ENCODE results near the gene CELSR2.
A peak's percentile ranks its signal among the peaks of the same experiment; 100 is the strongest.

CELSR2 gene, protein sequence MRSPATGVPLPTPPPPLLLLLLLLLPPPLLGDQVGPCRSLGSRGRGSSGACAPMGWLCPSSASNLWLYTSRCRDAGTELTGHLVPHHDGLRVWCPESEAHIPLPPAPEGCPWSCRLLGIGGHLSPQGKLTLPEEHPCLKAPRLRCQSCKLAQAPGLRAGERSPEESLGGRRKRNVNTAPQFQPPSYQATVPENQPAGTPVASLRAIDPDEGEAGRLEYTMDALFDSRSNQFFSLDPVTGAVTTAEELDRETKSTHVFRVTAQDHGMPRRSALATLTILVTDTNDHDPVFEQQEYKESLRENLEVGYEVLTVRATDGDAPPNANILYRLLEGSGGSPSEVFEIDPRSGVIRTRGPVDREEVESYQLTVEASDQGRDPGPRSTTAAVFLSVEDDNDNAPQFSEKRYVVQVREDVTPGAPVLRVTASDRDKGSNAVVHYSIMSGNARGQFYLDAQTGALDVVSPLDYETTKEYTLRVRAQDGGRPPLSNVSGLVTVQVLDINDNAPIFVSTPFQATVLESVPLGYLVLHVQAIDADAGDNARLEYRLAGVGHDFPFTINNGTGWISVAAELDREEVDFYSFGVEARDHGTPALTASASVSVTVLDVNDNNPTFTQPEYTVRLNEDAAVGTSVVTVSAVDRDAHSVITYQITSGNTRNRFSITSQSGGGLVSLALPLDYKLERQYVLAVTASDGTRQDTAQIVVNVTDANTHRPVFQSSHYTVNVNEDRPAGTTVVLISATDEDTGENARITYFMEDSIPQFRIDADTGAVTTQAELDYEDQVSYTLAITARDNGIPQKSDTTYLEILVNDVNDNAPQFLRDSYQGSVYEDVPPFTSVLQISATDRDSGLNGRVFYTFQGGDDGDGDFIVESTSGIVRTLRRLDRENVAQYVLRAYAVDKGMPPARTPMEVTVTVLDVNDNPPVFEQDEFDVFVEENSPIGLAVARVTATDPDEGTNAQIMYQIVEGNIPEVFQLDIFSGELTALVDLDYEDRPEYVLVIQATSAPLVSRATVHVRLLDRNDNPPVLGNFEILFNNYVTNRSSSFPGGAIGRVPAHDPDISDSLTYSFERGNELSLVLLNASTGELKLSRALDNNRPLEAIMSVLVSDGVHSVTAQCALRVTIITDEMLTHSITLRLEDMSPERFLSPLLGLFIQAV (N-terminal part only)

DNA sequence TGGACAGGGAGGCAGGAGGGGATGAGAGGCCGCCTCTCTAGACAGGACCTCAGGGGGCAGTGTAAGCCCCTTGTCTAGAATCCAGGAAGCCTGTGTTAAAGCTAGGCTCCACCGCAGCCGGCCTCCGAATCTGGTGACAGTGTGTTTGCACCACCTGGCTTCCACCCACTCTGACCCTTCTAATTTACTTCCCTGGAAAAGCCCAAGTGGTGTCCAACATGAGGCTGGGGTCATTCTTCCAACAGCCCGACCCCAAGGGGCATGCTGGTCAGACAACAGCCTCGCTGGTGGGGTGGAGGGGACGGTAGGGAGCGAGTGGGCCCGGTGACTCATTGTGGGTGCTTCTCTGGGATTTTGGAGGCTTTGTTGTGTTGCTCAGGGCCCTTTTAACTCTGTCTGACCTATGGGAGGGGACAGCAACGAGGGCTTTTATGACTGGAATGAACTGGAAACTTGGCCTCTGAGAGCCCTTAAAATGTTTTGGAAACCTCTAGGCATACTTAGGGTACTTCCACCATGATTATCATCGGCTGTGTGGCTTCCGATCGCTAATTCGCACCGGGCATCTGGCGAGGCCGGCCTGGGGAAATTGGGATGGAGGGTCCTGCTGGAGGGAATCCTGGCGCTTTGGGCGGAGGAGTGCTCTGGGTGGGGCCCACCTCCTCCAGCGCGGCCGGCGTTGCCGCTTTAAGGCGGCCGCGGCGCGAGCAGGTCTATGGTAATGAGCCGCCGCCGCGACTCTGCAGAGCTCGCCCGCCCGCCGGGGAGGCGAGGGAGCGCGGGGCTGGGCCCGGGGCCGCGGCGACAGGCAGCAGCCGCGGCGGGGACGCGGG is at the start of gene CELSR2:
TSS of gene CELSR2 (plus strand) at position 743 of the 833 bp plus-strand sequence. CDS start 541 bp downstream, outside the sequence.
- DNase-seq (ENCODE audit: low read depth in 1 of 2, low spot score in 1 of 2) = peak; percentile 78 to 87
- in situ Hi-C loops (cut with HindIII; ENCODE audit: low pct_unique_long_range_greater_than_20kb, low sequenced_read_pairs) = no loop called here
- TF ChIP-seq JUND (IDR thresholded peaks at IDR 0.05; ENCODE audit: low read depth) = no peak

GRCh38 chr1:109199710-109200109 is 49.6 kb upstream of the CELSR2 start:
- no peak for TF ChIP-seq JUND (IDR thresholded peaks at IDR 0.05; ENCODE audit: low read depth)
- in situ Hi-C loops (cut with HindIII; ENCODE audit: low pct_unique_long_range_greater_than_20kb, low sequenced_read_pairs) = no loop called here
- no peak for DNase-seq (ENCODE audit: low read depth in 1 of 2, low spot score in 1 of 2)

- peak; percentile 23 to 41 for DNase-seq (ENCODE audit: low read depth in 1 of 2, low spot score in 1 of 2)
- no peak for TF ChIP-seq JUND (IDR thresholded peaks at IDR 0.05; ENCODE audit: low read depth)
- in situ Hi-C loops (cut with HindIII; ENCODE audit: low pct_unique_long_range_greater_than_20kb, low sequenced_read_pairs) = no loop called here
Observed at GRCh38 chr1:109201123-109201703, 48.1 kb upstream of the CELSR2 start.

DNA sequence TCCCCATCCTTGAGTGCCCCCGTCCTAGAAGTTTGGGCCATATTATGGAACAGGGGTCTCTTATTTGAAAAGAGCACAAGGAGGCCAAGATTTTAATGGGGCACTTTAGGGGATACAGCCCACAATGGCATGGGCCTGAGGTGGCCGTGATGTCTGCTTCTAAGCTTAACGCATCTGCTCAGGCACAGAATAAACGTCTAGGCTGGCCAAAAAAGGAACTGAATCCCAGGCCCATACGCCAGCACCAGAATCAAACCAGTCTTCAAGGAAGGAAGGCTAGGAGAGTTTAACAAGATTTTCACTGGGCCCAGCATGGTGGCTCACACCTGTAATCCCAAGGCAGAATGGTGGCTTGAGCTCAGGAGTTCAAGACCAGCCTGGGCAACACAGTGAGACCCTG is 44.9 kb upstream of the CELSR2 start:
- no peak for DNase-seq (ENCODE audit: low read depth in 1 of 2, low spot score in 1 of 2)
- in situ Hi-C loops (cut with HindIII; ENCODE audit: low pct_unique_long_range_greater_than_20kb, low sequenced_read_pairs) = no loop called here
- no peak for TF ChIP-seq JUND (IDR thresholded peaks at IDR 0.05; ENCODE audit: low read depth)

DNA sequence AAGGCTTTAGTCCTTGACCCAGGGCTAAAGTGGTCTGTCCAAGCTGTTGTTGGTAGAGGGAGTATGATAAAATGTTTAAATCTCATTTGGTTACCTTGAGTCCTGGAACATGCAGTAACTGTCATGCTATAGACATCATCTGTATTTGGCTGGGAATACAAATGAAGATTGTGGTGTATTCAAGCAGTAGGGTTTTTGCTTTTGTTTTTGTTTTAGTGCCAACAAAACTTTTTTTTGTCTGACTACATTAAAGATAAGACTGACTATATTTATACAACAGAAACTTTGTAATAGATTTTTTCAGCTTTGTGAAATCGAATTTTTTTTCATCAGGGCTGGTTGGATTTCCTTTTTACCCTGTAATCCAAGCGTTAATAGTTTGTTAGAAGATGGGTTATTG is 43.0 kb upstream of the CELSR2 start:
- DNase-seq (ENCODE audit: low read depth in 1 of 2, low spot score in 1 of 2) = no peak
- in situ Hi-C loops (cut with HindIII; ENCODE audit: low pct_unique_long_range_greater_than_20kb, low sequenced_read_pairs) = no loop called here
- no peak for TF ChIP-seq JUND (IDR thresholded peaks at IDR 0.05; ENCODE audit: low read depth)

GRCh38 chr1:109207467-109208103 is 41.8 kb upstream of the CELSR2 start:
- in situ Hi-C loops (cut with HindIII; ENCODE audit: low pct_unique_long_range_greater_than_20kb, low sequenced_read_pairs) = no loop called here
- no peak for DNase-seq (ENCODE audit: low read depth in 1 of 2, low spot score in 1 of 2)
- TF ChIP-seq JUND (IDR thresholded peaks at IDR 0.05; ENCODE audit: low read depth) = no peak

DNA sequence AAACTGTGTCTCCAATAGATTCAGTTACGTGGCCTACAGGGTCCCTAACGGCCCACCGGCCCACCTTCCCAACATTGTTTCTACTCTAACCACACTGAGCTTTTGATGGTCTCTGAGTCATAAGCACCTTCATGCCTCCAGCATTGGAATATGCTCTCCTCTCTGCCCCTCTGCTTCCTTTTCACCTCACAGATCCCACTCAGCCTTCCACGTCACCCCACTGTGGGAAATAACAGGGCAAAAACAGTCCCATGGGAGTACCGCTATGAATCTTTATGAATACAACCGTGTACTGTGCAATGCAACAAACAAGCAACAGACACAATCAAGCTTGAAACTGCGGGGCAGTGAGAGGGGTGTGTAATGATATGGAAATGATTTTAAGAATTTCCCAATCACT is 40.9 kb upstream of the CELSR2 start:
- no peak for DNase-seq (ENCODE audit: low read depth in 1 of 2, low spot score in 1 of 2)
- in situ Hi-C loops (cut with HindIII; ENCODE audit: low pct_unique_long_range_greater_than_20kb, low sequenced_read_pairs) = no loop called here
- no peak for TF ChIP-seq JUND (IDR thresholded peaks at IDR 0.05; ENCODE audit: low read depth)

GRCh38 chr1:109208836-109209463 is 40.4 kb upstream of the CELSR2 start:
- no peak for TF ChIP-seq JUND (IDR thresholded peaks at IDR 0.05; ENCODE audit: low read depth)
- no peak for DNase-seq (ENCODE audit: low read depth in 1 of 2, low spot score in 1 of 2)
- in situ Hi-C loops (cut with HindIII; ENCODE audit: low pct_unique_long_range_greater_than_20kb, low sequenced_read_pairs) = no loop called here

GRCh38 chr1:109210058-109210457 is 39.3 kb upstream of the CELSR2 start:
- in situ Hi-C loops (cut with HindIII; ENCODE audit: low pct_unique_long_range_greater_than_20kb, low sequenced_read_pairs) = no loop called here
- TF ChIP-seq JUND (IDR thresholded peaks at IDR 0.05; ENCODE audit: low read depth) = no peak
- no peak for DNase-seq (ENCODE audit: low read depth in 1 of 2, low spot score in 1 of 2)

DNA sequence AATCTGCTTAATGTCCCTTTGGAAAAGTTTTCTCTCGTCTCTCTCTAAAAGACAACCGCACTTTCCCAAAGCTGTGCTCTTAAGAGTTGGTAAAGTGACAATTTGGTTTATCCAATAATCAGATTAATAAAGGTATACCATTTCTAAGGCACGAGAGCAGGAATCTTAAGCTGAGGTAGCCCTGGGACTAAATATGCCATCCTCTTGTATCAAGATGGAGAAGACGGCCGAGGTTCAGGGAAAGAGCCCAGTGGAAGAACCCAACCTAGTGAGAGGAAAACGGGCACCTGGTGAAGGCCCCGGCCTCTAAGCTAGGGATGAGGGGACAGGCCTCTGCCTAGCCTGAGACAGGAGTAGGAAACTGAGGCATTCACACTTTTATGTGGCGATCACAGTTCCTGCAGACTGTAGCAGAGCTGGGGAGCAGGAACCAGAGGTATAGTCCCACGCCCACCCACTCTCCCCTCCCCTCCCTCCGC is 36.0 kb upstream of the CELSR2 start:
- in situ Hi-C loops (cut with HindIII; ENCODE audit: low pct_unique_long_range_greater_than_20kb, low sequenced_read_pairs) = no loop called here
- no peak for TF ChIP-seq JUND (IDR thresholded peaks at IDR 0.05; ENCODE audit: low read depth)
- no peak for DNase-seq (ENCODE audit: low read depth in 1 of 2, low spot score in 1 of 2)

All from T47D (cell line).